Mucosa of stomach (tissue), 1 donor: ENCODE measurements around the gene ABHD12.

Experiments used
- H3K27me3 ChIP-seq: one replicate; pipeline ENCODE4 v1.7.0; 2013; ENCODE audit warnings: mild to moderate bottlenecking, low read length; ENCODE audit not compliant: control insufficient read depth, insufficient read depth
- H3K36me3 ChIP-seq: one replicate; pipeline ENCODE4 v1.7.0; 2013; ENCODE audit warnings: low read length; ENCODE audit not compliant: control insufficient read depth, insufficient read depth
- H3K4me1 ChIP-seq: one replicate; pipeline ENCODE4 v1.7.0; 2013; ENCODE audit warnings: mild to moderate bottlenecking, low read length; ENCODE audit not compliant: control insufficient read depth, insufficient read depth
- H3K4me3 ChIP-seq: one replicate; pipeline ENCODE4 v1.7.0; 2013; ENCODE audit warnings: low read length
- H3K9ac ChIP-seq: one replicate; pipeline ENCODE4 v1.7.0; 2013; ENCODE audit warnings: mild to moderate bottlenecking, low read length, moderate library complexity
- H3K9me3 ChIP-seq: one replicate; pipeline ENCODE4 v1.7.0; 2013; ENCODE audit warnings: mild to moderate bottlenecking, low read length, moderate library complexity; ENCODE audit not compliant: control insufficient read depth
- donor health status: Pancreatic carcinoma.

Gene ABHD12

DNA sequence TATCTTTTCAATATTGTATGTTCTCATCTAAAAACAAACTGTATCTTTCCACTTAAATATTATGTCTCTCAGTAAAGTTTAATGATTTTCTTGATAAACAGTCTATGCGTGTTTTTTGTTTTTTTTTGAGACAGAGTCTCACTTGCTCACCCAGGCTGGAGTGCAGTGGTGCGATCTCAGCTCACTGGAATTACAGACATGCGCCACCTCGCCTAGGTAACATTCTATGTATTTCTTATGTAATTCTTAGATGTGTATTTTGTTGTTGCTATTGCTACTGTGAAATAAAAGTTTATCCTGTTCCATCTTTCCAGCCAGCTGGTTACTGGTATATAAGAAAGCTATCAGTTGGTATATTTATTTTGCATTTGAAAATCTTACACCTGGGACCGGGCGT, 29.4 kb downstream of the ABHD12 start:
- H3K4me1 ChIP-seq = peaks cover 28% of the 10 kb centered on the region
- no peaks in the 10 kb centered on the region for H3K36me3 ChIP-seq
- no peak overlapping the region for H3K9ac ChIP-seq
- no peaks in the 10 kb centered on the region for H3K9me3 ChIP-seq
- no peaks in the 10 kb centered on the region for H3K27me3 ChIP-seq
- H3K4me3 ChIP-seq = no peak overlapping the region

DNA sequence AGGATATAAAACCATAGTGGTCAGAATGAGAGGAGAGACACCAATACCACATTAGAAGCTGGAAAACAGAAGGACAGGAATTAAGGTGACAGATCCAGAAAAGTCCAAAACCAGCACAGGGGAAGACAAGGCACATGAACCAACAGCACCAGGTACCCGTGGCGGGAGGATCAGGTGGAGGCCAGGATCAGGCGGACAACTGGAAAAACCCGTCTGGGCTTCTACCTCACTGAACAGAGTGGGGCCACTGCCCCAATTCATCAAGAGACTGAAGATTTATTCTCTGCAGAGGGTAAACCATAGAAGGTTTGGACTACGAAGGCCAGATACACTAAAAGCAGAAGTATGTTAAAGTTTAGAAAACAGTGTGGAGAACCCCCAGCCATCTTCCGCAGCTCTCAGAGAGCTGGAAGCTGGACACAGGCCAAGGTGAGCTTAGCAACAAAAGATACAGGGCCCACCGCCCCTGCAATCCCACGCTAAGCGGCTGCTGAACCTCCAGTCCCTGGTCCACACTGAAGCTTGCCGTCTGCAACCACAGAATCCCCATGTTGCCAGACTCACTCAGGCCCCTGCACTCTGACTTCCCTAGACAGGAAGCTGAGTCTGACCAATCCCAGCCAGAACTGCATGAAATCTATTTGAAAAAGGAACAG, 29.9 kb downstream of the ABHD12 start:
- H3K27me3 ChIP-seq = no peaks in the 10 kb centered on the region
- H3K9me3 ChIP-seq = no peaks in the 10 kb centered on the region
- peak overlapping the region; percentile 33 for H3K9ac ChIP-seq
- H3K4me3 ChIP-seq = no peak overlapping the region
- peaks cover 27% of the 10 kb centered on the region for H3K4me1 ChIP-seq
- H3K36me3 ChIP-seq = no peaks in the 10 kb centered on the region

DNA sequence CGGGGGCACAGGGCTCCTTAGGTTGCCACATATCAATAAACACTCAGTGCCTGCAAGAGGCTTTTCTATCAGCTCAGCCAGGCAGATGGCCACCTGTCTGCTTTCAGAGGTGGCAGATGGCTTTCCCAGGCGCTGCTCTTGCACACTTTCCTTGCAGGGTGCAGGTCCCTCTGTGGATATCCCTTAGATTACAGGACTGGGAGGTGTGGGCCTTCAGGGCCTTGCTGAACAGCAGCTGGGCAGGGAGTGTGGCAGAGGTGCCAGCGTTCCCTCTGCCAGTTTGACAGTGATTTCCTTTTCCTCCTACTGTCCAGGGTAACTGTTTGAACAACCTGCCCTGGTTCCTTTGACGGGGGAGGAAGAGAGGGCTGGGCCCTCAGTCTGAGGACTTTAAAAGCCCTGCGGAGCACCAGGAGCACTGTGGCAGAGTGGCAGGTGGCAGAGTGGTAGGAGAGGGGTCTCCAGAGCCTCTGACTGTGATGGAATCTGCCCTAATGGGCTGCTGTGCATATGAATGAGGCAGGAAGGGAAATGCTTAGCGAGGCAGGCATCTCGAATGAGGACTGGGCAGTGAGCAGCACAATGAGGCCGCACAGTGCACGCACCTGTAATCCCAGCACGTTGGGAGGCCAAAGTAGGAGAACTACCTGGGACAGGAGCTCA, 34.2 kb downstream of the ABHD12 start:
- Histone ChIP-seq H3K4me3 (no peak overlapping the region), H3K36me3 (no peaks in the 10 kb centered on the region), H3K4me1 (peaks cover 17% of the 10 kb centered on the region), H3K27me3 (no peaks in the 10 kb centered on the region), H3K9me3 (no peaks in the 10 kb centered on the region), H3K9ac (no peak overlapping the region)

DNA sequence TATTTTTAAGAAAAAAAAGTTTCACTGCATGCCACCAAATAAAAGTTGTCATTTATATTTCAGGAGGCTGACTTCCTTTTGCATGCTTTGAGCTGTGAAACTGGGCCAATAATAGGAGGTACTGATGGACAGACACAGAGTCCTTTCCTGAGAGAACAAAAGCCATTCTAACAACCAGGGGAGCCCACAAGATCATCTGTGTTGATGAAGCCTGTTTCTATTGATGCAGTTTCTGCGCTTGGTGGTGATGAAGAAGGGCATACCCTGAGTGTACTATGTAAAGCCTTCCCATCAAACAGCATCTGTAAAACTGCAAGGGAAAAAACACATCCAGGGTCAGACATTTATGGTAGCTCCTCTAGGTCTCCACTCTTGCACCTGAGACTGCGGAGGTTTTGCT, 34.8 kb downstream of the ABHD12 start:
- Histone ChIP-seq H3K36me3 (no peaks in the 10 kb centered on the region), H3K4me1 (peaks cover 16% of the 10 kb centered on the region), H3K4me3 (no peak overlapping the region), H3K9ac (no peak overlapping the region), H3K9me3 (no peaks in the 10 kb centered on the region), H3K27me3 (no peaks in the 10 kb centered on the region)

DNA sequence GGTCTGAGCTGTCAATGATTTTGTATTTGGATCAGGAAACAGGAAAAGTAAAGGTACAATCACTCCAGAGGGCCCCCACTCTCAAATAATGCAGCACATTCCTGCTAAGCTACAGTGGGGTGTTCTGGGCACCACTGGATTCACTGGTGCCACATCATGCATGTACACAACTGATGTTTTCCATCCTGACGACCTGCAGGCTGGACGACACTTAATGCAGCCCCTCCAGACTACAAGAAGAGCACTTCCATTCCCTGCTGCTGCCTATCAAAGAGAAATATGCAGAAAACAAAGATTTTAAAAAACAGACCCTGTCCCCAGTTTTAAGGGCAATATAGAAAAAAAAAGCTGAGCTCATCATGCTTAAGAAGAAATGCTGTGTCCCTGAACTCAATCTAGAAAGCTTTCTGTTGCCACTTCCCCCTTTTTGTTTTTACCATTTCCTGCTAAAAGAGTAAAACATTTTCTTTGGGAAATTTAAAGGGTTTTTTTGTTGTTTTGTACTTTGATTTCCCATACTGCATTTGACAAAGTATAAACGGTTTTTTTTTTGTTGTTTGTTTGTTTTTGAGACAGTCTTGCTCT, 35.5 kb downstream of the ABHD12 start:
- Histone ChIP-seq H3K36me3 (no peaks in the 10 kb centered on the region), H3K4me3 (no peak overlapping the region), H3K4me1 (peaks cover 12% of the 10 kb centered on the region), H3K9ac (no peak overlapping the region), H3K27me3 (no peaks in the 10 kb centered on the region), H3K9me3 (no peaks in the 10 kb centered on the region)

DNA sequence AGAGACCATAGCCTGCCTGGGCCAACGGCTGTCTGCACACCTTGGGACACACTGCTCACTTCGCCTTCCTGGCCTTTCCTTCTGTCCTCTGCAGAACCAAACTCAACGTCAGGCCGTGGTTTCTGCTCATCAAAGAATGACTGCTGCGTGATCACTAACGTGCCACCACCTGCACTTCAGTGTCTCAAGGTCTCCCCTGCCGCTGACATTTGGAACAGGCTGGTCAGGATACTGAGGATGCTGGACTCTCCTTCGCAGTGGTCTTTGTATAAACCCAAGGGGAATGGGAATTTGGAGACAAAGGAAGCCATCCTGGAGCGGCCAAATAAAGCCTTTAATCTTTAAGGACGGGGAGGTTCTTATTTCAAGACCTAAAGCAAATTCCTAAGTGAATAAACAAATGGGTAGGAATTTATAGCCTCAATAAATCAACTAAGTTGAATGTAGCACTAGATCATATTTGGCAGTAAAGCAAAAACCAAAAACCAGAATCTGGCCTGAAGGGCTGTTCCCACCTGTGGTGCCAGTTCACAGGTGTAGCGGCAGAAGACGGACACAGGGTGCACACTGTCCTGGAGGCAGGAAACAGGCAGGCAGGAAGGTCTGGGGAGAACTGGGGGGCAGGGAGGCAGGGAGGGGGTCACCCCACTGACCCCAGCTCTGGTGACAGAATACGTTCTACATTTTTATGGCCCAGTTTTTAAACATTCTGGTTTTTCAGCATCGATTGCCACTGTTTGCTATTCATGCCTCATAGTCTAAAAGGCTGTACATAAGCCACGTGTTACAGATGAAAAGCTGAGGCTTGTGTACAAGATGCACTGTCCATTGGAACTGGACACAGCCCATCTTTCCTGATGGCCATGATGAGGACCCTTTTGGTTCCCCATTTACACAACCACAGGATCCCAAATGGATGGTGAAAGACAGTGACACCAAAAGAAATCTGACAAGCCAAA, 36.6 kb downstream of the ABHD12 start:
- Histone ChIP-seq H3K9ac (no peak overlapping the region), H3K36me3 (no peaks in the 10 kb centered on the region), H3K4me3 (no peak overlapping the region), H3K4me1 (peaks cover 12% of the 10 kb centered on the region), H3K27me3 (no peaks in the 10 kb centered on the region), H3K9me3 (no peaks in the 10 kb centered on the region)

DNA sequence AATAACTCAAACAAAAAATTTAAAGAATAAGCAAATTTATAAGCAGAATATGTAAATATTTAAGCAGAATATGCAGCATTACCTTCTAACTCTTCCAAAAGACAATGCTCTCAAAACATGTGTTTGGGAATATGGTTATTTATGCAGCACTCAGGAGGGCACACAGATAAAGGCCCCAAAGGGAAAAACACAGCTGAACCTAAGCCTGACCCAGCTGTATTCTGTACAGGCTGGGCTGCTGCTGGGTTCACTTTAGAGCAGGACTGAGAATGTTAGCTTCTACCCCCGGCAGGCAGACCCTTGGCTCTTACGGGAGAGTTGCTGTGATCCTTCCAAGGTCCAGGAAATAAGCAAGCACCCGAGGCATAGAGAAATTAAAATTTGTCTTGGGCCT, 37.3 kb downstream of the ABHD12 start:
- no peaks in the 10 kb centered on the region for H3K9me3 ChIP-seq
- H3K27me3 ChIP-seq = no peaks in the 10 kb centered on the region
- H3K9ac ChIP-seq = no peak overlapping the region
- no peak overlapping the region for H3K4me3 ChIP-seq
- peaks cover 12% of the 10 kb centered on the region for H3K4me1 ChIP-seq
- no peaks in the 10 kb centered on the region for H3K36me3 ChIP-seq

DNA sequence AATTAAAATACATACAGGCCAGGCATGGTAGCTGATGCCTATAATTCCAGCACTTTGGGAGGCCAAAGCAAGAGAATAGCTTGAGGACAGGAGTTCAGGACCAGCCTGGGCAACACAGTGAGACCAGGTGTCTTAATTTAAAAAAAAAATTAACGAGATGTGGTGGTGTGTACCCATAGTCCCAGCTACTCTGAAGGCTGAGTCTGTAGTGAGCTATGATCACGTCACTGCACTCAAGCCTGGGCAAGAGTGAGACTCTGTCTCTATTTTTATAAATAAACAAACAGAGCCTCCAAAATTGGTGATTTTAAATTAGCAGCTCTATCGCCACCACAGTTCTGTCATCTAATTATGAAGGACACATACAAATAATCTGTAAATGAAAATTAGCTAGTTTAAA, 37.9 kb downstream of the ABHD12 start:
- Histone ChIP-seq H3K9ac (no peak overlapping the region), H3K4me3 (no peak overlapping the region), H3K27me3 (no peaks in the 10 kb centered on the region), H3K4me1 (peaks cover 12% of the 10 kb centered on the region), H3K36me3 (no peaks in the 10 kb centered on the region), H3K9me3 (no peaks in the 10 kb centered on the region)

DNA sequence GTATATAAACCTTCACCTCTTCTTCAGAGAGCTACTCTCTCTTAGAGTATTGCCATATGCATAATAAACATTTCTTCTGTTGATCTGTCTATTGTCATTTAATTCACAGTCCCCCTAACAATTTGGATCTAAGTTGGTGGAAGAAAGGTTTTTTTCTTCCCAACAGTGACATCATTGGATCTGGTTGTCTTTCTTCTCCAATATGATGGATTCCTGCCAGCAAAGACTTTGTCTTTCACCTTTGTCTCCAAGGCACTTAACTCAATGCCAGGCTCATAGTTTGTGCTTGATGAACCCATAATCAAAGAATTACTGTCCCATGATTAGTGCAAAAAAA, 39.6 kb downstream of the ABHD12 start:
- H3K27me3 ChIP-seq = no peaks in the 10 kb centered on the region
- no peaks in the 10 kb centered on the region for H3K36me3 ChIP-seq
- H3K4me3 ChIP-seq = no peak overlapping the region
- H3K9ac ChIP-seq = no peak overlapping the region
- H3K4me1 ChIP-seq = peaks cover 4% of the 10 kb centered on the region
- no peaks in the 10 kb centered on the region for H3K9me3 ChIP-seq

DNA sequence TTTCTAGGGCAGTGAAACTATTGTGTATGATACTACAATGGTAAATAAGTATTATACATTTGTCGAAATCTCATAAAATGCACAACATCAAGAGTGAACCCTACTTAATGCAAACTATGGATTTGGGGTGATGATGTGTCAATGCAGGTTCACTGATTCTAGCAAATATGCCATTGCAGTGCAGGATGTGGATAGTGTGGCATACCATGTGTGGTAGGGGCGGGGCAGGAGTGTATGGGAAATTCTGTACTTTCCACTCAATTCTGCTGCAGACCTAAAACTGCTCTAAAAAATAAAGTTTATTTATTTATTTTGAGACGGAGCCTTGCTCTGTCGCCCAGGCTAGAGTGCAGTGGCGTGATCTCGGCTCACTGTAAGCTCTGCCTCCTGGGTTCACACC, 44.3 kb downstream of the ABHD12 start:
- no peaks in the 10 kb centered on the region for H3K9me3 ChIP-seq
- no peak overlapping the region for H3K4me3 ChIP-seq
- no peaks in the 10 kb centered on the region for H3K27me3 ChIP-seq
- no peaks in the 10 kb centered on the region for H3K36me3 ChIP-seq
- no peak overlapping the region for H3K9ac ChIP-seq
- no peaks in the 10 kb centered on the region for H3K4me1 ChIP-seq

DNA sequence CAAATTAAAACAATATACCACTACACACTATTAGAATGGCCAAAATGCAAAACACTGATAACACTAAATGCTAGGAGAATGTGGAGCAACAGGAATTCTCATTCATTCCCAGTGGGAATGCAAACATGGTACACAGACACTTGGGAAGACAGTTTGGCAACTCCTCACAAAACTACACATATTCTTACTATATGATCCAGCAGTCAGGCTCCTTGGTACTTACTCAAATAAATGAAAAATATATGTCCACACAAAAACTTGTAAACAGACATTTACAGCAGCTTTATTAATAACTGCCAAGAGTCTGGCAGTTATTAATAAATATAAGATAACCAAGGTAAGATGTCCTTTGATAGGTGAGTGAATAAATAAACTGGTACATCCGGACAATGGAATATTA, 44.9 kb downstream of the ABHD12 start:
- Histone ChIP-seq H3K9ac (no peak overlapping the region), H3K4me1 (no peaks in the 10 kb centered on the region), H3K9me3 (no peaks in the 10 kb centered on the region), H3K27me3 (no peaks in the 10 kb centered on the region), H3K36me3 (no peaks in the 10 kb centered on the region), H3K4me3 (no peak overlapping the region)

DNA sequence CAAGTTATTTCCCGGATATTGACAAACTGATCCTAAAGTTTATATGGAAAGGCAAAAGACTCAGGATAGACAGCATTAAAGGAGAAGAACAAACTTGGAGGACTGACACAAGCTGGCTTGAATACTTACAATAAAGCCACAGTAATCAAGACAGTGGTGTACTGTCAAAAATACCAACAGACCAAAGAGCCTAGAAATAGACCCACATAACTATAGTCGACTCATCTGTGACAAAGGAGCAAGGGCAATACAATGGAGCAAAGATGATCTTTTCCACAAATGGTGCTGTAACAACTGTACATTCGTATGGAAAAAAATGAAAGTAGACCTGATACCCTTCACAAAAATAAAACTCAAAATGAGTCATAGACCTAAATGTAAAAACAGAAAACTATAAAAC, 46.0 kb downstream of the ABHD12 start:
- Histone ChIP-seq H3K36me3 (no peaks in the 10 kb centered on the region), H3K9me3 (no peaks in the 10 kb centered on the region), H3K4me1 (peaks cover 3% of the 10 kb centered on the region)

More for the DNA sequence above, 46.0 kb downstream of the ABHD12 start:
- Histone ChIP-seq H3K27me3 (no peaks in the 10 kb centered on the region), H3K4me3 (no peak overlapping the region), H3K9ac (no peak overlapping the region)
